Measurements from ENCODE around the gene SCART1.

Gene SCART1

GRCh38 chr10:133453516-133454203, at the start of gene SCART1:
TSS of gene SCART1 (plus strand) at chr10:133453945. CDS start at chr10:133453998, 53 bp downstream.
- no peaks in the 10 kb centered on the region for H3K36me3 ChIP-seq (ENCODE audit: control insufficient read depth, insufficient read depth, low read length)
- no peaks in the 10 kb centered on the region for H3K4me1 ChIP-seq
- no peak within 1 kb of the TSS for H3K4me3 ChIP-seq (ENCODE audit: low read depth, low read length)
- no peak within 1 kb of the TSS for H3K9ac ChIP-seq
- H3K9me3 ChIP-seq (ENCODE audit: control insufficient read depth, low read length) = no peaks in the 10 kb centered on the region
- no peaks in the 10 kb centered on the region for H3K27me3 ChIP-seq (ENCODE audit: control insufficient read depth, insufficient read depth, low read length)
- H3K4me2 ChIP-seq (ENCODE audit: low read length) = no peak within 1 kb of the TSS
- no peaks in the 10 kb centered on the region for H3K79me2 ChIP-seq
- no peak for TF ChIP-seq CTCF (IDR thresholded peaks at IDR 0.05)
- H3K27ac ChIP-seq = no peak within 1 kb of the TSS
- H2AFZ ChIP-seq = no peak within 1 kb of the TSS

GRCh38 chr10:133405272-133405671, 48.5 kb upstream of the SCART1 start:
- Histone ChIP-seq H3K27me3 (ENCODE audit: control insufficient read depth, insufficient read depth, low read length) (no peaks in the 10 kb centered on the region), H3K79me2 (peaks cover 24% of the 10 kb centered on the region), H3K9me3 (ENCODE audit: control insufficient read depth, low read length) (no peaks in the 10 kb centered on the region), H3K9ac (no peak overlapping the region), H3K27ac (no peak overlapping the region), H3K4me3 (ENCODE audit: low read depth, low read length) (no peak overlapping the region), H3K4me2 (ENCODE audit: low read length) (no peak overlapping the region), H2AFZ (no peak overlapping the region), H3K4me1 (no peaks in the 10 kb centered on the region), H3K36me3 (ENCODE audit: control insufficient read depth, insufficient read depth, low read length) (no peaks in the 10 kb centered on the region)
- no peak for TF ChIP-seq CTCF (IDR thresholded peaks at IDR 0.05)

GRCh38 chr10:133405844-133406527, 47.8 kb upstream of the SCART1 start:
- no peak for TF ChIP-seq CTCF (IDR thresholded peaks at IDR 0.05)
- H2AFZ ChIP-seq = no peak overlapping the region
- no peaks in the 10 kb centered on the region for H3K36me3 ChIP-seq (ENCODE audit: control insufficient read depth, insufficient read depth, low read length)
- H3K9ac ChIP-seq = no peak overlapping the region
- H3K79me2 ChIP-seq = peaks cover 18% of the 10 kb centered on the region
- H3K27me3 ChIP-seq (ENCODE audit: control insufficient read depth, insufficient read depth, low read length) = no peaks in the 10 kb centered on the region
- H3K4me3 ChIP-seq (ENCODE audit: low read depth, low read length) = no peak overlapping the region
- no peak overlapping the region for H3K4me2 ChIP-seq (ENCODE audit: low read length)
- no peak overlapping the region for H3K27ac ChIP-seq
- H3K9me3 ChIP-seq (ENCODE audit: control insufficient read depth, low read length) = no peaks in the 10 kb centered on the region
- no peaks in the 10 kb centered on the region for H3K4me1 ChIP-seq

GRCh38 chr10:133411523-133412380, 42.0 kb upstream of the SCART1 start:
- Histone ChIP-seq H3K4me2 (ENCODE audit: low read length) (no peak overlapping the region), H3K27ac (no peak overlapping the region), H3K4me3 (ENCODE audit: low read depth, low read length) (no peak overlapping the region), H3K36me3 (ENCODE audit: control insufficient read depth, insufficient read depth, low read length) (no peaks in the 10 kb centered on the region), H3K27me3 (ENCODE audit: control insufficient read depth, insufficient read depth, low read length) (no peaks in the 10 kb centered on the region), H3K9me3 (ENCODE audit: control insufficient read depth, low read length) (no peaks in the 10 kb centered on the region), H3K4me1 (no peaks in the 10 kb centered on the region), H2AFZ (no peak overlapping the region), H3K79me2 (peaks cover 23% of the 10 kb centered on the region), H3K9ac (no peak overlapping the region)
- TF ChIP-seq CTCF (IDR thresholded peaks at IDR 0.05) = no peak
